Transverse colon (tissue), 4 donors: ENCODE data around the gene ZMAT5.

Experiments
- CTCF ChIP-seq, 5 experiments: fragments of 200-600 bp in 3 of 5; fragments of 450-650 bp in 2 of 5; sonication (generic) in 3 of 5; IDR thresholded peaks; 1 replicate in 2 of 5; 2 replicates in 3 of 5; pipeline ENCODE4 v1.5.1; 2016 to 2017; ENCODE audit warnings: antibody characterized with exemption in 5 of 5, inconsistent platforms in 3 of 5, mild to moderate bottlenecking in 2 of 5, moderate library complexity in 1 of 5
- POLR2A ChIP-seq: fragments of 450-650 bp; IDR thresholded peaks from one replicate; pipeline ENCODE4 v1.6.1; 2016; ENCODE audit warnings: antibody characterized with exemption, mild to moderate bottlenecking, moderate library complexity
- POLR2AphosphoS5 ChIP-seq, 3 donors: sonication (generic); formaldehyde crosslinking; IDR thresholded peaks; one replicate each; pipeline ENCODE4 v1.6.1; 2016; ENCODE audit warnings: antibody characterized with exemption in 3 of 3

GRCh38 chr22:29689206-29689879 is 77.5 kb downstream of the ZMAT5 start:
- no peak for TF ChIP-seq CTCF (IDR thresholded peaks at IDR 0.05)
- no peak for TF ChIP-seq POLR2AphosphoS5 (IDR thresholded peaks at IDR 0.05)
- TF ChIP-seq POLR2A, result no peak
